Left lung (tissue), 10 donors: ENCODE measurements around the gene HERC3. TPM values are rescaled to one million over a fixed set of nuclear protein-coding genes. Genes with fewer than 3 reads are reported as not detected.
"Not testable (repeated sequence)": the region's sequence is repeated elsewhere in the genome, so short reads cannot be mapped to it uniquely, and the experiment has no call there.

ENCODE experiments used
- ATAC-seq: fragments of 200-7000 bp; cut with Tn5 transposase; one replicate; pipeline ENCODE4 v1.9.1; 2020; ENCODE audit warnings: moderate library complexity
- DNase-seq, 4 donors: peaks; one replicate each; pipeline ENCODE4 v3.0.0-alpha.2; 2013 to 2020
- H3K27ac ChIP-seq, 2 donors: fragments of 200-600 bp; sonication (generic) in 1 of 2; one replicate each; pipeline versions ENCODE4 v1.5.0 to v1.8.0; 2020 to 2021
- H3K27me3 ChIP-seq, 2 donors: fragments of 200-600 bp; sonication (generic) in 1 of 2; one replicate each; pipeline versions ENCODE4 v1.5.0 to v1.8.0; 2020 to 2021
- H3K36me3 ChIP-seq, 2 donors: fragments of 200-600 bp; sonication (generic) in 1 of 2; one replicate each; pipeline versions ENCODE4 v1.5.0 to v1.8.0; 2020 to 2021
- H3K4me1 ChIP-seq, 2 donors: fragments of 200-600 bp; one replicate each; pipeline ENCODE4 v1.8.0; 2021
- H3K4me3 ChIP-seq, 2 donors: fragments of 200-600 bp; sonication (generic) in 1 of 2; one replicate each; pipeline versions ENCODE4 v1.5.0 to v1.8.0; 2020 to 2021; ENCODE audit warnings: mild to moderate bottlenecking in 1 of 2
- H3K9me3 ChIP-seq, 2 donors: fragments of 200-600 bp; sonication (generic) in 1 of 2; one replicate each; pipeline versions ENCODE4 v1.5.0 to v1.8.0; 2020 to 2021
- intact Hi-C, 2 donors: fragments of 100-400 bp; cut with DNase I; formaldehyde crosslinking; loops; one replicate each; pipeline versions ENCODE4 v1.11.2 to v1.14.2; 2022
- polyA plus RNA-seq, 6 donors: library from polyadenylated mRNA; unstranded; fragments of 120-200 nt; gene quantifications; one replicate each; pipeline ENCODE4 v1.2.1, GENCODE V29; 2013; ENCODE audit not compliant: insufficient read length in 6 of 6
- total RNA-seq, 2 donors: library from RNA; stranded (reverse); fragmentation: NEBNext Ultra II Directional; extraction: Animal tissue kit (Norgen Biotek cat#: 25700); gene quantifications; one replicate each; pipeline ENCODE4 v1.2.1, GENCODE V29; 2021
- TF ChIP-seq, protein P1 (sequence below), 2 donors: fragments of 200-600 bp; sonication (generic) in 1 of 2; IDR thresholded peaks; one replicate each; pipeline versions ENCODE4 v1.5.0 to v1.8.0; 2021; ENCODE audit warnings: antibody characterized with exemption in 2 of 2
- donor health status: DM: no; HTN: yes; CAD: no.
- donor health status: DM: no; HTN: no; CAD: no.

HERC3 gene
- total and polyA plus RNA-seq, 8 donors, result 17.1 to 43.8 (median 22.2) TPM

DNA sequence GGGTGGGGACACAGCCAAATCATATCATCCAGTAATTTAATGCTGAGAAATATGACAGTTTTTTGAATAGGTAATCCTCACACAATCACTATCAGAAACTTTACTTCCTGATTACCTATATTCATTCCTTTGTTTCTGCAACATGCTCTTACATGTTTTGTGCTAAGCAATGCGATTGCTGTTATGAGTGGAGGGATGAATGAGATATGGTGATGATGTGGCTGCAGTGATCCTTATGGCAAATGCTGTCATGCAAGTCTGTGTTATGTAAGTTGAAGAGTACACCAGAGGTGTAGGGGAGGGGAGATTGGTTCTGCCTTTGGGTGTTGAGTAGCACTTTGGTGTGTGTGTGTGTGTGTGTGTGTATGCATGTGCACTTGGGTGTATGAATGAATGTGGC lies 14.6 kb downstream of the HERC3 start:
- intact Hi-C loops, result no loop called here

DNA sequence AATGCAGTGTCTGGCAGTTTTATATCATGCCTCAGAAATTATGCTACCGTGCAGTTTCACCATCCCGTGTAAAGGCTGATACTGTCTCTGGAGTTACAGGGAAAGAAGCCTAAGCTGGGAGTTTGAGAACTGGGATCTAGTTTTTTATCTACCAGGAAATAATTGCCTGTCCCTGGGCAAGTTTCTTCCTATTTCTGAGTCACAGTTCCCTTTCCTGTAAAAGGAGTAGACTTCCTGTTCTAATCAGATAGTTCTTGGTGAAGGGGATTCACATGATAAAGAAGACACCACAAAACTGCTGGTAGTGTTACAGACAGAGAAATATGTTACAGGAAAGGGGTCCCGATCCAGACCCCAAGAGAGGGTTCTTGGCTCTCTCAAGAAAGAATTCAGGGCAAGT lies 17.1 kb downstream of the HERC3 start:
- TF ChIP-seq, protein P1, sequence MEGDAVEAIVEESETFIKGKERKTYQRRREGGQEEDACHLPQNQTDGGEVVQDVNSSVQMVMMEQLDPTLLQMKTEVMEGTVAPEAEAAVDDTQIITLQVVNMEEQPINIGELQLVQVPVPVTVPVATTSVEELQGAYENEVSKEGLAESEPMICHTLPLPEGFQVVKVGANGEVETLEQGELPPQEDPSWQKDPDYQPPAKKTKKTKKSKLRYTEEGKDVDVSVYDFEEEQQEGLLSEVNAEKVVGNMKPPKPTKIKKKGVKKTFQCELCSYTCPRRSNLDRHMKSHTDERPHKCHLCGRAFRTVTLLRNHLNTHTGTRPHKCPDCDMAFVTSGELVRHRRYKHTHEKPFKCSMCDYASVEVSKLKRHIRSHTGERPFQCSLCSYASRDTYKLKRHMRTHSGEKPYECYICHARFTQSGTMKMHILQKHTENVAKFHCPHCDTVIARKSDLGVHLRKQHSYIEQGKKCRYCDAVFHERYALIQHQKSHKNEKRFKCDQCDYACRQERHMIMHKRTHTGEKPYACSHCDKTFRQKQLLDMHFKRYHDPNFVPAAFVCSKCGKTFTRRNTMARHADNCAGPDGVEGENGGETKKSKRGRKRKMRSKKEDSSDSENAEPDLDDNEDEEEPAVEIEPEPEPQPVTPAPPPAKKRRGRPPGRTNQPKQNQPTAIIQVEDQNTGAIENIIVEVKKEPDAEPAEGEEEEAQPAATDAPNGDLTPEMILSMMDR (IDR thresholded peaks at IDR 0.05), result no peak
- ATAC-seq (no peak), DNase-seq (no peak)
- H3K4me3 ChIP-seq, result no peak overlapping the region
- H3K27ac ChIP-seq, result peak overlapping the region in 1 of 2 donors; percentile 73
- H3K9me3 ChIP-seq, result no peaks in the 10 kb centered on the region
- peaks cover 9 to 61% of the 10 kb centered on the region in 2 donors for H3K4me1 ChIP-seq
- intact Hi-C loops, result no loop called here
- H3K36me3 ChIP-seq, result peaks cover 0 to 26% of the 10 kb centered on the region in 2 donors
- H3K27me3 ChIP-seq, result no peaks in the 10 kb centered on the region

More for the DNA sequence above, 14.6 kb downstream of the HERC3 start:
- no peak for DNase-seq
- peaks cover 0 to 31% of the 10 kb centered on the region in 2 donors for H3K36me3 ChIP-seq
- peaks cover 0 to 37% of the 10 kb centered on the region in 2 donors for H3K4me1 ChIP-seq
- no peaks in the 10 kb centered on the region for H3K9me3 ChIP-seq
- no peak for ATAC-seq
- TF ChIP-seq, protein P1 (IDR thresholded peaks at IDR 0.05), result no peak
- H3K4me3 ChIP-seq, result no peak overlapping the region
- H3K27ac ChIP-seq, result no peak overlapping the region
- H3K27me3 ChIP-seq, result no peaks in the 10 kb centered on the region

DNA sequence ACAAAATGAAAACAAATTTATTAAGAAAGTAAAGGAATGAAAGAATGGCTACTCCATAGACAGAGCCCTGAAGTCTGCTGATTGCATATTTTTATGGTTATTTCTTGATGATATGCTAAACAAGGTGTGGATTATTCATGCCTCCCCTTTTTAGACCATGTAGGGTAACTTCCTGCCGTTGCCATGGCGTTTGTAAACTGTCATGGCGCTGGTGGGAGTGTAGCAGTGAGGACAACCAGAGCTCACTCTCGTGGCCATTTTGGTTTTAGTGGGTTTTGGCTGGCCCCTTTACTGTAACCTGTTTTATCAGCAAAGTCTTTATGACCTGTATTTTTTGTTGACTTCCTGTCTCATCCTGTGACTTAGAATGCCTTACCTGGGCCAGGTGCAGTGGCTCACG lies 17.5 kb downstream of the HERC3 start:
- H3K9me3 ChIP-seq, DNase-seq, ATAC-seq, intact Hi-C loops, H3K4me3 ChIP-seq, H3K27me3 ChIP-seq: not testable (repeated sequence)
- peaks cover 0 to 26% of the 10 kb centered on the region in 2 donors for H3K36me3 ChIP-seq
- H3K4me1 ChIP-seq, result peaks cover 9 to 61% of the 10 kb centered on the region in 2 donors
- peak overlapping the region in 1 of 2 donors; percentile 73 for H3K27ac ChIP-seq

DNA sequence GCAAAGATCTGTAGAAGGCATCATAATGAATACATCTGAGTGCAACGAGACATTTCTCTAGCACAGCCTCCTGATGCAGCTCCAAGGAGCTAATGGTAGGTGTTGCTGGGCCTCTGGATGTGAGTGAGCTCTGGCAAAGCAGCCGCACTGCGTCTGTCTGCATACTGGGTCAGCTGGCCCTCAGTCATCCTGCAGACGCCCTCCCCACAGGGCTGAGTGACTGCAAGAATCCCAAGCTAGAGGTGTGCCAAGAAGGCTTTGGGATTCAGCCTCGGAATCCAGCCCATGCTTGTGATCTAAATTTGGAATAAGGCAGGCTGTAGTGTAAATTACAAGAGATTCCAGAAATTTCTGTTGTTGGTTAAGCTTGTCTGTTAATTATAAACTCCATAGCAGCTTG lies 18.5 kb downstream of the HERC3 start:
- intact Hi-C loops, result no loop called here
- Histone ChIP-seq H3K36me3 (peaks cover 0 to 24% of the 10 kb centered on the region in 2 donors), H3K4me1 (peaks cover 9 to 56% of the 10 kb centered on the region in 2 donors), H3K4me3 (no peak overlapping the region), H3K9me3 (no peaks in the 10 kb centered on the region), H3K27me3 (no peaks in the 10 kb centered on the region), H3K27ac (peak overlapping the region; percentile 44 to 73)
- ATAC-seq (peak; percentile 48), DNase-seq (peak in 2 of 4 donors; percentile 4 to 48)
- TF ChIP-seq, protein P1 (IDR thresholded peaks at IDR 0.05), result no peak

DNA sequence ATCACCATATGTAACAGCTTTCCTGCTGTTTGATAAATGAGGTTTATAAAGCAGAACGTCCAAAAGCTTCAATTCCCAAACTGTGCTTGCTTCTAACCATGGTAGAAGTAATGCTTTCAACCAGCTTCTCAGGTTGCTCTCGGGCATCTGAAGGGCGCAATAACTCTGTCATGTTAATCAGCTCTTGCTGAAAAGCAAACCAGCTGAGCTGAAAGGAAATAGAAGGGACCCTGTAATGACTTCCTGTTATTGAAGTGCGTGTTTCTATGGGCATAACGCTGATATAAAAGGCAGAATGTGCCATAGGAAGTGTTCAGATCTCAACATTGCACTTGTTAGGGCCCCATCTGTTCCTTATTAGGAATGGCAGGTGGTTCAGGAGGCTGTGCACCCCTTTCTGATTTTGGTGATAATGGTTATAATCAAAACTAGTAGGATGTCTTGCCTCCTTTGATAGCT lies 21.2 kb downstream of the HERC3 start:
- peaks cover 9 to 56% of the 10 kb centered on the region in 2 donors for H3K4me1 ChIP-seq

More for the DNA sequence above, 21.2 kb downstream of the HERC3 start:
- Histone ChIP-seq H3K4me3 (no peak overlapping the region), H3K27ac (peak overlapping the region; percentile 13 to 72), H3K9me3 (no peaks in the 10 kb centered on the region), H3K36me3 (no peaks in the 10 kb centered on the region), H3K27me3 (no peaks in the 10 kb centered on the region)
- intact Hi-C loops, result no loop called here
- TF ChIP-seq, protein P1 (IDR thresholded peaks at IDR 0.05), result no peak
- peak in 1 of 4 donors; percentile 28 for DNase-seq
- ATAC-seq, result peak; percentile 50
